ENCODE results near the gene TRERF1. TPM values are rescaled to one million over a fixed set of nuclear protein-coding genes. Genes with fewer than 3 reads are reported as not detected.

Gene TRERF1
- total RNA-seq, 2 donors from 2014 or later, result 33.2 to 35.3 TPM

DNA sequence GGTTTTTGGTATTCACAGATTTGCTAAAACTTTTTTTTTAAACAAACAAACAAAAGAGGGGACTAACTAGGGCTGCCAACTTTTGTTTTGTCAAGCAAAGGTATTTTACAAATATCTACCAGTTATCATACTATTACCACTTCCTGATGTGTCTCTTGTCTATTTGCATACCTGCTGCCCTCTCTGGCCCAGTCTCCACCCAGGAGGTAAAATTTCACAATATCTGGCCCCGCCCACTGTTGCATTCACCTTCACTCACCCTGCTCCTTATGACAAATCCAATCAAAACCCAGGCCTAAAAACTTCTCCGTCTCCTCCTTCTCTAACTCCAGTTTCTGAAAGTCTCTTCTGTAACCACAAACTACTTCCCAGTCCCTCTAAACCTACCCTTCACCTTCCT lies 82.2 kb downstream of the TRERF1 start:
- H3K36me3 Mint-ChIP-seq, result no peaks in the 10 kb centered on the region
- H3K27ac Mint-ChIP-seq, result peak overlapping the region; percentile 95 to 96
- no peaks in the 10 kb centered on the region for H3K27me3 Mint-ChIP-seq
- no peak for ATAC-seq
- peak overlapping the region; percentile 81 for H3K4me3 Mint-ChIP-seq
- H3K9me3 Mint-ChIP-seq, result peaks cover 3% of the 10 kb centered on the region
- no peak for DNase-seq (ENCODE audit: low spot score)
- peaks cover 66 to 75% of the 10 kb centered on the region in 2 donors for H3K4me1 Mint-ChIP-seq (ENCODE audit: low read depth in 2 of 2)

DNA sequence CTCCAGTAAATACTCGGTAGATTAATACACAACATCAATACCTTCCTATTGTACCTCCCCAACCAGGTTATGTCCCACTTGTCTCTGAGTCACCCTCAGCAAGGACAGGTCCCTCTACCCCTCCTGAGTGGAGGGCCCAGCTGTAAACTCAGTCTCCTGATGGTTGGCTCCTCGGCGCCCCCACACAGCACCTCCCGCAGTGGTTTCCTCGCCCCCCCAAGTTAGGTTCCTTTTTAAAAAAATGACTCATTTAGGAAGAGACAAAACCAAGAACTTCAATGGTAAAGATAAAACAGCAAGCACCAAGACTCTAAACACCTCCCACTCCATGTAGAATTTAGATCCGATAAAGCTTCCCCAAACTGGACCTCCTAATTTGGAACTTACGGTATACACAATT lies 83.5 kb downstream of the TRERF1 start:
- DNase-seq (ENCODE audit: low spot score), result peak; percentile 69
- Mint-ChIP-seq H3K4me1 (ENCODE audit: low read depth in 2 of 2) (peaks cover 71 to 83% of the 10 kb centered on the region in 2 donors), H3K4me3 (peak overlapping the region; percentile 81), H3K27me3 (no peaks in the 10 kb centered on the region), H3K36me3 (no peaks in the 10 kb centered on the region), H3K27ac (peak overlapping the region; percentile 95 to 96), H3K9me3 (peaks cover 3% of the 10 kb centered on the region)
- ATAC-seq, result peak; percentile 76 to 78

GRCh38 chr6:42367353-42368011 lies 84.2 kb downstream of the TRERF1 start:
- Mint-ChIP-seq H3K9me3 (peaks cover 3% of the 10 kb centered on the region), H3K27ac (peak overlapping the region; percentile 95 to 96)
- ATAC-seq, result peak; percentile 78 to 81

GRCh38 chr6:42366999-42367352 lies 84.8 kb downstream of the TRERF1 start:
- ATAC-seq, result no peak
- Mint-ChIP-seq H3K9me3 (peaks cover 3% of the 10 kb centered on the region), H3K36me3 (peaks cover 4% of the 10 kb centered on the region), H3K4me3 (peak overlapping the region; percentile 81), H3K4me1 (ENCODE audit: low read depth in 2 of 2) (peaks cover 70 to 88% of the 10 kb centered on the region in 2 donors), H3K27ac (peak overlapping the region; percentile 95 to 96), H3K27me3 (no peaks in the 10 kb centered on the region)
- no peak for DNase-seq (ENCODE audit: low spot score)

More at GRCh38 chr6:42367353-42368011, 84.2 kb downstream of the TRERF1 start:
- H3K4me3 Mint-ChIP-seq, result peak overlapping the region; percentile 81
- no peaks in the 10 kb centered on the region for H3K27me3 Mint-ChIP-seq
- no peaks in the 10 kb centered on the region for H3K36me3 Mint-ChIP-seq
- peak; percentile 81 for DNase-seq (ENCODE audit: low spot score)
- H3K4me1 Mint-ChIP-seq (ENCODE audit: low read depth in 2 of 2), result peaks cover 72 to 86% of the 10 kb centered on the region in 2 donors

GRCh38 chr6:42366011-42366705 lies 85.6 kb downstream of the TRERF1 start:
- H3K27me3 Mint-ChIP-seq, result no peaks in the 10 kb centered on the region
- ATAC-seq, result no peak
- H3K9me3 Mint-ChIP-seq, result peaks cover 3% of the 10 kb centered on the region
- no peak for DNase-seq (ENCODE audit: low spot score)
- H3K36me3 Mint-ChIP-seq, result peaks cover 10% of the 10 kb centered on the region
- H3K4me1 Mint-ChIP-seq (ENCODE audit: low read depth in 2 of 2), result peaks cover 77 to 95% of the 10 kb centered on the region in 2 donors
- H3K27ac Mint-ChIP-seq, result peak overlapping the region; percentile 95 to 96
- H3K4me3 Mint-ChIP-seq, result peak overlapping the region; percentile 81

DNA sequence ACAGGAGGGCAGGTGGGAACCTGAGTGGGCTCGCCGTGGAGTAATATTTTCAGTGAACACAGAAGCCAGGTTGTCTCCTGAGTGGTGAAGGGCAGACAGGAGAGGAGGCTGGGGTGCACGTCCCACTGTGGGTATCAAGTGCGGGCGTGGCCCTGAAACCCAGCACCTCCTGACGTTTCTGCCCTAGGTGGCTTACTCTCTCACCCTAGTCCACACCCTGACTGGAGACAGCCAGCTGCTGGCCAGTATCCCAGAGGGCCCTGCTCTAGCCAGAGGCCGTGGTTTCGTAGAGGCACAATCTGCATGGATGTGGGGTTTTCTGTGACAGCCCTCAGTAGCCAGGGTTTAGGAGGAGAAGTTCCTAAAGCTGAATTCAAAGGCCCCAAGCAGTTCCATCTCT lies 86.7 kb downstream of the TRERF1 start:
- H3K36me3 Mint-ChIP-seq, result peaks cover 12% of the 10 kb centered on the region
- H3K27me3 Mint-ChIP-seq, result no peaks in the 10 kb centered on the region
- no peak for ATAC-seq
- peaks cover 3% of the 10 kb centered on the region for H3K9me3 Mint-ChIP-seq
- no peak for DNase-seq (ENCODE audit: low spot score)
- peak overlapping the region; percentile 81 for H3K4me3 Mint-ChIP-seq
- H3K4me1 Mint-ChIP-seq (ENCODE audit: low read depth in 2 of 2), result peaks cover 76 to 87% of the 10 kb centered on the region in 2 donors
- peak overlapping the region; percentile 95 to 96 for H3K27ac Mint-ChIP-seq

GRCh38 chr6:42363926-42364849 lies 87.5 kb downstream of the TRERF1 start:
- no peak for ATAC-seq
- H3K9me3 Mint-ChIP-seq, result no peaks in the 10 kb centered on the region
- peak overlapping the region; percentile 95 to 96 for H3K27ac Mint-ChIP-seq
- no peak for DNase-seq (ENCODE audit: low spot score)
- no peaks in the 10 kb centered on the region for H3K27me3 Mint-ChIP-seq
- H3K4me3 Mint-ChIP-seq, result peak overlapping the region; percentile 68
- peaks cover 12% of the 10 kb centered on the region for H3K36me3 Mint-ChIP-seq
- peaks cover 69 to 79% of the 10 kb centered on the region in 2 donors for H3K4me1 Mint-ChIP-seq (ENCODE audit: low read depth in 2 of 2)

DNA sequence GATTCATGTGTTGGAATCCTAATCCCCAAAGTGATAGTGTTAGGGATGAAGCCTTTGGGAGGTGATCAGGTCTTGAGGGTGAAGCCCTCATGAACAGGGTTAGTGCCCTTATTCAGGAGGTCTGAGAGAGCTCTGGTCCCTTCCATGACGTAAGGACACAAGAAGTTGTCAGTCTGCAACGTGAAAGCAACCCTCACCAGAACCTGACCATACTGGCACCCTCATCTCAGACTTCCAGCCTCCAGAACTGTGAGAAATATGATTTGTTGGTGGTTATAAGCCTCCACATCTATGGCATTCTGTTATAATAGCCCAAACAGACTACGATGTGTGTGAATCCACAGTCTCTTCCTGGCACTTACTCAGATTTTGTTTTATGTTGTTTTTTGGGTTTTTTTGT lies 90.7 kb downstream of the TRERF1 start:
- Mint-ChIP-seq H3K36me3 (peaks cover 15% of the 10 kb centered on the region), H3K4me1 (ENCODE audit: low read depth in 2 of 2) (peaks cover 57 to 71% of the 10 kb centered on the region in 2 donors), H3K27ac (peak overlapping the region; percentile 74 to 95), H3K9me3 (no peaks in the 10 kb centered on the region), H3K4me3 (no peak overlapping the region), H3K27me3 (no peaks in the 10 kb centered on the region)
- DNase-seq (ENCODE audit: low spot score) (peak; percentile 12), ATAC-seq (no peak)

- Mint-ChIP-seq H3K4me3 (peak overlapping the region; percentile 58), H3K27ac (peak overlapping the region; percentile 87 to 90)
Measured at GRCh38 chr6:42359021-42359420, 92.7 kb downstream of the TRERF1 start.

GRCh38 chr6:42355416-42355815 lies 96.3 kb downstream of the TRERF1 start:
- ATAC-seq, result no peak
- Mint-ChIP-seq H3K4me1 (ENCODE audit: low read depth in 2 of 2) (peaks cover 29 to 32% of the 10 kb centered on the region in 2 donors), H3K9me3 (no peaks in the 10 kb centered on the region), H3K27ac (peak overlapping the region; percentile 69 to 87), H3K4me3 (no peak overlapping the region), H3K27me3 (no peaks in the 10 kb centered on the region), H3K36me3 (peaks cover 4% of the 10 kb centered on the region)
- no peak for DNase-seq (ENCODE audit: low spot score)

More at GRCh38 chr6:42359021-42359420, 92.7 kb downstream of the TRERF1 start:
- Mint-ChIP-seq H3K4me1 (ENCODE audit: low read depth in 2 of 2) (peaks cover 41 to 54% of the 10 kb centered on the region in 2 donors), H3K36me3 (peaks cover 17% of the 10 kb centered on the region), H3K27me3 (no peaks in the 10 kb centered on the region), H3K9me3 (no peaks in the 10 kb centered on the region)
- DNase-seq (ENCODE audit: low spot score), result no peak
- ATAC-seq, result no peak

DNA sequence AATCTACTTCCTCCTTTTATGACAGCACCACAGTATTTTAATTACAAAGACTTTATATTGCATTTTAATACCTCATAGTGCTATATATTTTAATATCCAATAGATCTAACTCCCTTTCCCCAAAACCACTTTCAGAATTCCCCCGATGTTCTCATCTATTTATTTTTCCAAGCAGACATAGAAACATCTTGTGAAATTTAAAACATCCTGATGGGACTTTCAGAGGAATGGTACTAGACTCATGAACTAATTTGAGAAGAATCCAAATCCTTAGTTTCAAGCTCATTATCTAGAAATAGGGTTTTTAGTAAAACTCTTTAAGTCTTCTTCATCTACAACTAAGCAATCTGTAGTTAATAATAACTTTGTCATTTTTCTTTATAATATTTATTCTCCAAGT lies 97.0 kb downstream of the TRERF1 start:
- Mint-ChIP-seq H3K9me3 (no peaks in the 10 kb centered on the region), H3K36me3 (peaks cover 4% of the 10 kb centered on the region), H3K27ac (peak overlapping the region in 1 of 2 donors; percentile 43), H3K4me1 (ENCODE audit: low read depth in 2 of 2) (peaks cover 30 to 36% of the 10 kb centered on the region in 2 donors), H3K4me3 (no peak overlapping the region), H3K27me3 (no peaks in the 10 kb centered on the region)
- DNase-seq (ENCODE audit: low spot score) (no peak), ATAC-seq (no peak)

- H3K4me3 Mint-ChIP-seq, result no peak overlapping the region
- ATAC-seq (no peak), DNase-seq (ENCODE audit: low spot score) (no peak)
- peaks cover 4% of the 10 kb centered on the region for H3K36me3 Mint-ChIP-seq
- H3K4me1 Mint-ChIP-seq (ENCODE audit: low read depth in 2 of 2), result peaks cover 24 to 29% of the 10 kb centered on the region in 2 donors
- no peaks in the 10 kb centered on the region for H3K27me3 Mint-ChIP-seq
- peak overlapping the region in 1 of 2 donors; percentile 43 for H3K27ac Mint-ChIP-seq
- no peaks in the 10 kb centered on the region for H3K9me3 Mint-ChIP-seq
Measured at GRCh38 chr6:42352856-42353564, 98.7 kb downstream of the TRERF1 start.

DNA sequence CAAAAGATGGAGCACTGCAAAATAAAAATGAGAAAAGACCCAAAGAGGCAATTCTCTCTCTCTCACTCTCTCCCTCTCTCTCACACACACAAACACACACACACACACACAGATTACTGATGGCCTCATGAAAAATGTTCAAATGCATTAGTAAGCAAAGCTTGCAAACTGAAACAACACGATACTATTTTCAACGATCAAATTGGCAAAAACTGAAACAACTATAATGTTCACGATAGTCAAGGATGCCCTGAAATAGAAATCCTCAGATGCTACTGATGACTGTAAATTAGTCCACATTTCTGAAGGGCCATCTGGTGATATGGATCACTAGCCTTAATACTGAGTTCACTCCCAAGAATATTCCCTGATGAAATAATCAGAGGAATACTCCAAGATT lies 100.8 kb downstream of the TRERF1 start:
- DNase-seq (ENCODE audit: low spot score), result no peak
- ATAC-seq, result no peak
- Mint-ChIP-seq H3K36me3 (peaks cover under 1% of the 10 kb centered on the region), H3K9me3 (no peaks in the 10 kb centered on the region), H3K27ac (peak overlapping the region; percentile 2 to 14), H3K4me1 (ENCODE audit: low read depth in 2 of 2) (peaks cover 27 to 37% of the 10 kb centered on the region in 2 donors), H3K4me3 (no peak overlapping the region), H3K27me3 (no peaks in the 10 kb centered on the region)

Data from natural killer cell treated with Interleukin-12 subunit alpha and Interleukin-12 subunit beta and Interleukin-15 and Interleukin-18, amount 100 ng/mL, for 72 hours (primary cell).